Ishikawa (cell line): ENCODE measurements around the gene CADM1.

Experiments
- CREB1 ChIP-seq: IDR thresholded peaks from 2 replicates; pipeline ENCODE4 v1.6.1; 2012; ENCODE audit warnings: low read depth
- EGR1 ChIP-seq: IDR thresholded peaks from 2 replicates; pipeline ENCODE4 v1.6.1; 2012
- RAD21 ChIP-seq: IDR thresholded peaks from 2 replicates; pipeline ENCODE4 v1.6.1; 2012; ENCODE audit warnings: low read depth
- REST ChIP-seq: IDR thresholded peaks from 2 replicates; pipeline ENCODE4 v1.6.1; 2012; ENCODE audit warnings: low read depth, mild to moderate bottlenecking
- TAF1 ChIP-seq: IDR thresholded peaks from 2 replicates; pipeline ENCODE4 v1.6.1; 2012; ENCODE audit warnings: low read depth, mild to moderate bottlenecking
- USF1 ChIP-seq: IDR thresholded peaks from 2 replicates; pipeline ENCODE4 v1.6.1; 2012

DNA sequence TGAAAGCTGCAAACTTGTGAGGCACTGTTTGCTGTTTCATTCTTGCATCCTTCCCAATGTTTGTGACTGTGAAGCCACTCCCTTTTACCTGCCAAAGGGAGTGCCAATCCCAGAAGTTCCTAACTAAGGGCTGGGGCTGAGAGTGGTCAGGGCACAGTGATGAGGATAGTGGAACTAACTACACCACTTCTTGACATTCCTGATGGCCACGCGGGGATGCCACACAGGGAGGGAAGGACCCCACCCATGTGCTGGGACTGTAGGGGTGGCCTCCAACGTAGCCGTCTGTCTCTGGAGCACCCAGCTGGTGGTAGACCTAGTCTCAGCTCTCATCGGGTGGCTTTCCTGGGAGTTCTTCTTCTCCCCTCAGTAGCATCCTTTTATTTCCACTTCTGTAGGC is 335.5 kb downstream of the CADM1 start:
- TF ChIP-seq TAF1 (no peak), USF1 (no peak), RAD21 (no peak), EGR1 (no peak), REST (no peak), CREB1 (no peak)
